RWPE2 (cell line): ENCODE results near the gene APC2.

ENCODE experiments used
- ATAC-seq: fragments of 200-7000 bp; cut with Tn5 transposase; 3 replicates; pipeline ENCODE4 v1.9.1; 2021; ENCODE audit warnings: low read depth
- DNase-seq: peaks from one replicate; pipeline ENCODE4 v3.0.0-alpha.2; 2020; ENCODE audit warnings: low spot score
- H3K27ac ChIP-seq: fragments of 450-650 bp; 2 replicates; pipeline ENCODE4 v1.5.1; 2017; ENCODE audit warnings: mild to moderate bottlenecking; ENCODE audit not compliant: poor library complexity, severe bottlenecking
- H3K27me3 ChIP-seq: fragments of 250-450 bp; sonication (Bioruptor Pico); 2 replicates; pipeline ENCODE4 v1.5.1; 2021; ENCODE audit warnings: mild to moderate bottlenecking, moderate library complexity; ENCODE audit not compliant: insufficient read depth, poor library complexity, severe bottlenecking
- H3K36me3 ChIP-seq: fragments of 250-450 bp; sonication (Bioruptor Pico); 2 replicates; pipeline ENCODE4 v1.5.1; 2020; ENCODE audit warnings: low read depth, mild to moderate bottlenecking, moderate library complexity
- H3K4me1 ChIP-seq: fragments of 250-450 bp; sonication (Bioruptor Pico); 2 replicates; pipeline ENCODE4 v1.5.1; 2021; ENCODE audit warnings: mild to moderate bottlenecking, moderate library complexity; ENCODE audit not compliant: insufficient read depth, poor library complexity, severe bottlenecking
- H3K4me3 ChIP-seq: fragments of 250-450 bp; sonication (Bioruptor Pico); 2 replicates; pipeline ENCODE4 v1.5.1; 2021; ENCODE audit warnings: mild to moderate bottlenecking, moderate library complexity; ENCODE audit not compliant: severe bottlenecking
- H3K9me3 ChIP-seq: fragments of 250-450 bp; sonication (Bioruptor Pico); 2 replicates; pipeline ENCODE4 v1.5.1; 2021; ENCODE audit warnings: mild to moderate bottlenecking, moderate library complexity; ENCODE audit not compliant: severe bottlenecking
- TF ChIP-seq, protein P1 (sequence below): fragments of 450-650 bp; IDR thresholded peaks from one replicate; pipeline ENCODE4 v1.5.1; 2017; ENCODE audit warnings: mild to moderate bottlenecking, moderate library complexity; ENCODE audit not compliant: poor library complexity, severe bottlenecking

The APC2 gene

DNA sequence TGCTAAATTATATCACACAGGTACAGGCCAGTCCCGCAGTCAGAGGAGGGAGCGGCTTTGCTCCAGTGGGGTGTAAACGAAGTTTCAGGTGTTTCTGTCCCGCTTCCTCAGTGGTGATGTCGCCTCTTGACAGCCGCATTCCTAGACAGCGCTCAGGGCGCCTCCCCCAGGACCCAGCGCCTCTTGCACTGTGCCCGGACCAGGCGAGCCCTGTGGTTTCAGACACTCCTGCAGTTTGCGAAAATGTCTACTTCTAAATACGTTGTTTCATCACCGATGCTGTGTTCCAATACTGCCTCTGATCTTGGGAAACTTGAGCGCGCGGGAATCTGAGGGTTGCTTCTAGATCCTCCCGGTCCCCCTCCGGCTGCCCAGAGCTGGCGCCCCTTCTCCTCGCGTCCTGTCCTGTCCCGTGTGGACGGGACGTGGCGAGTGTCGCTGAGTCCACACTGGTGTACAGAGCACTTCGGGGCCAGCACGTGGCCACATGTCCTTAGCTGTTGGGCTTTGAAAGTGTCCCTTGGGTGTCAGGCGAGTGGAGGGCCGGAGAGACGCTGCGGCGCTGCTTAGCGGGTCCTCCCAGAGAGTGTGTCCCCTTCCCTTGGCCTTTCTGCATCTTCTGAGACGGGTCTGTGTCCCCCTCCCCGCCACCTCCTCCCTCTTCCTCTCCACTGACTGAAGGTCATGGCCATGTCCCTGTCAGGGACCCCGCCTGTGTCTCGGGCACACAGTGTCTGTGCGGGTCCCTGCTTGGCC lies 26.3 kb upstream of the APC2 start:
- H3K4me1 ChIP-seq: peaks cover 11% of the 10 kb centered on the region
- no peak for ATAC-seq

DNA sequence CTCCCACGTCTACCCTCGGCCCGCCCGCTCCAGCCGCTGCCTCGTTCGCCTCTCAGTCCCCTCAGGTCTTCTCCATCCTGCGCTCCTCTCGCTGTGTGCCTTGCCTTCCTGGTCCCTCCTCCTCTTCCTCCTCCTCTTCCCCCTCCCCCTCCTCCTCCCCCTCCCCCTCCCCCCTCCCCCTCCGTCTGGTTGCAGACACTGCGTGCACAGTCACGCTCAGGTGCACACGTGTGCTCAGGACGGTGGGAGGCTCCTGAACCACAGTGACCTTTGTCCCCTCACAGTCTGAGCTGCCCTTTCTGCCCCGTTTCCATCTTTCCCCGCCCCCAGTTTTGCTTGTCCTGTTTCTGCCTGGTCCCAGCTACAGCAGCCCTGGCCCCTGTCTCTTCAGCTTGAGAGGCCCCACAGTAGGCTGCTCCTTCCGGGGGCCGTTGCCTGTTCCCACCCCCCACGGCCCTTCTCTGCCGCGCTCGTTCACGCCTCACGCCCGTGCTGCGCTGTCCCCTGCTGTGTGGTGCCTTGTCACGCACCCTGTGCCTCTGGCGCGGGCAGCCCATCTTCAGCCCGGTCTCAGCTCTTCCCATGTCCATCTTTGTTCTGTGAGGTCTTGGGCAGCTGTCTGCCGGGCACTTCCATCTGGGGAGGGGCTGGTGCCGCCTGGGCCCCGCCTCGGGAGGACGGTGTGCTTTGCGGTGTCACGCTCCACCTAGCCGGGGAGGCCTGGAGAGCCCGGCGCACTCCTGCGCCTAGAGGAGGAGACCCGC lies 25.5 kb upstream of the APC2 start:
- no peak overlapping the region for H3K4me3 ChIP-seq
- H3K36me3 ChIP-seq: peaks cover 87% of the 10 kb centered on the region
- no peaks in the 10 kb centered on the region for H3K9me3 ChIP-seq
- H3K4me1 ChIP-seq: peaks cover 11% of the 10 kb centered on the region
- no peaks in the 10 kb centered on the region for H3K27me3 ChIP-seq
- no peak for DNase-seq
- ATAC-seq: no peak; the same call in 2 of the 3 replicates
- TF ChIP-seq, protein P1, sequence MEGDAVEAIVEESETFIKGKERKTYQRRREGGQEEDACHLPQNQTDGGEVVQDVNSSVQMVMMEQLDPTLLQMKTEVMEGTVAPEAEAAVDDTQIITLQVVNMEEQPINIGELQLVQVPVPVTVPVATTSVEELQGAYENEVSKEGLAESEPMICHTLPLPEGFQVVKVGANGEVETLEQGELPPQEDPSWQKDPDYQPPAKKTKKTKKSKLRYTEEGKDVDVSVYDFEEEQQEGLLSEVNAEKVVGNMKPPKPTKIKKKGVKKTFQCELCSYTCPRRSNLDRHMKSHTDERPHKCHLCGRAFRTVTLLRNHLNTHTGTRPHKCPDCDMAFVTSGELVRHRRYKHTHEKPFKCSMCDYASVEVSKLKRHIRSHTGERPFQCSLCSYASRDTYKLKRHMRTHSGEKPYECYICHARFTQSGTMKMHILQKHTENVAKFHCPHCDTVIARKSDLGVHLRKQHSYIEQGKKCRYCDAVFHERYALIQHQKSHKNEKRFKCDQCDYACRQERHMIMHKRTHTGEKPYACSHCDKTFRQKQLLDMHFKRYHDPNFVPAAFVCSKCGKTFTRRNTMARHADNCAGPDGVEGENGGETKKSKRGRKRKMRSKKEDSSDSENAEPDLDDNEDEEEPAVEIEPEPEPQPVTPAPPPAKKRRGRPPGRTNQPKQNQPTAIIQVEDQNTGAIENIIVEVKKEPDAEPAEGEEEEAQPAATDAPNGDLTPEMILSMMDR: no peak
- H3K27ac ChIP-seq: peak overlapping the region; percentile 24

More for the DNA sequence above, 26.3 kb upstream of the APC2 start:
- H3K9me3 ChIP-seq: no peaks in the 10 kb centered on the region
- DNase-seq: no peak
- TF ChIP-seq, protein P1: no peak
- H3K36me3 ChIP-seq: peaks cover 87% of the 10 kb centered on the region
- no peak overlapping the region for H3K27ac ChIP-seq
- H3K27me3 ChIP-seq: no peaks in the 10 kb centered on the region
- no peak overlapping the region for H3K4me3 ChIP-seq

DNA sequence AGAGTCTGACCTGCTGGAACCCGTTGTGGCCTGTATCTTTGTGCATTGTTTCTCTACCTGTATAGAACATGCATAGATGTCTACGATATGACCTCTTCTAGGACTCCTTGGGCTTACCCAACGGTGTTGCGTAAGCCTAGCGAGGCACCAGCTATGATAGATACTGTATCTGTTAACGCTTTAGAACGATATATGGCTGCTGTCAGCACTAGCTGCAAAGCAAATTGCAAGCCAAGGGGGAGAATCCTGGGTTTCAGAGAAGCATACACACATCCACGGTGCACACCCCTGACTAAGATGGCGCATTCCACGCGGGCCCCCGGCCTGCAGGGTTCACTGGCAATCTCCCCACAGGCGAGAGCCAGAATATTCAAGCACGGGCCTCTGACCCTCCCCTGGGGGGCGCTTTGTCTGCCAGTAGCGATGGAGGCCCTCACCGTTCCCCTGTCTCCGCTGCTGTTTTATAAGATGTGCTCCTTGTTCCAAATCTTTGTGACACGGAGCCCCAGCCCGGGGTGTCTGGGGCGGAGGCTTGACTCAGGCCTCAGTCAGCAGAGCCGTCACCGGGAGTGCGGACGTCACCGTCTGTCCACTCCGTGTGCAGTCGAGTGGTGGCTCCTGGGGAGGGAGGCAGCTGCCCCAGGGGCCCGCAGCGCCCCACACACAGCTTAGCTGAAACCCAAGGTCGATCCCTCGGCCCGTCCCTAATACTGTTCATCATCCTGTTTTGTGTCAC lies 24.7 kb upstream of the APC2 start:
- DNase-seq: no peak
- Histone ChIP-seq H3K27me3 (no peaks in the 10 kb centered on the region), H3K4me1 (peaks cover 11% of the 10 kb centered on the region), H3K36me3 (peaks cover 91% of the 10 kb centered on the region), H3K27ac (peak overlapping the region; percentile 24), H3K4me3 (no peak overlapping the region), H3K9me3 (no peaks in the 10 kb centered on the region)
- peak; percentile 68 for ATAC-seq
- TF ChIP-seq, protein P1: no peak

DNA sequence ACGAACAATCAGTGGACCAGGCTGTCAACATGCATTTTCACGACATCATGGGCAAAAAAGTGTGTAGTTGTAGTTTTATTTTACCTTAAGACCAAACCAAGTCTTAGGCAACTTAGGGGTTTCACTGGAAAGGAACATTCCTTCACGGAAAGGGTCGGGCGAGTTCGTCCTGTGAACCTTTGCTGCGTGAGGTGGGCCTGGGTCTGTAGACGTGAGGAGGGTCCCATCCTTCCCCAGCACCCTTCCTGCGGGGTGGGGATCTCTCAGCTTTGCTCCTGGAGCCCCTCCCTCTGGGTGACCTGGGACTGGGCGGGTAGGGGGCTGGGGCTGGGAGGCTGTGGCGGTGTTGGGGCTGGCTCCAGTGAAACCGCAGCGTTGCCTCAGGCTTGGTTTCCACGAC lies 24.0 kb upstream of the APC2 start:
- Histone ChIP-seq H3K4me1 (peaks cover 11% of the 10 kb centered on the region), H3K36me3 (peaks cover 92% of the 10 kb centered on the region), H3K4me3 (no peak overlapping the region), H3K27me3 (no peaks in the 10 kb centered on the region), H3K27ac (no peak overlapping the region), H3K9me3 (no peaks in the 10 kb centered on the region)
- TF ChIP-seq, protein P1: no peak
- DNase-seq (no peak), ATAC-seq (no peak)
